ENCODE measurements around the gene PSMG1. TPM values are rescaled to one million over a fixed set of nuclear protein-coding genes. Genes with fewer than 3 reads are reported as not detected.
A peak's percentile ranks its signal among the peaks of the same experiment; 100 is the strongest.

Gene PSMG1
- total RNA-seq, 1 donor from 2014 or later: 66.4 TPM

DNA sequence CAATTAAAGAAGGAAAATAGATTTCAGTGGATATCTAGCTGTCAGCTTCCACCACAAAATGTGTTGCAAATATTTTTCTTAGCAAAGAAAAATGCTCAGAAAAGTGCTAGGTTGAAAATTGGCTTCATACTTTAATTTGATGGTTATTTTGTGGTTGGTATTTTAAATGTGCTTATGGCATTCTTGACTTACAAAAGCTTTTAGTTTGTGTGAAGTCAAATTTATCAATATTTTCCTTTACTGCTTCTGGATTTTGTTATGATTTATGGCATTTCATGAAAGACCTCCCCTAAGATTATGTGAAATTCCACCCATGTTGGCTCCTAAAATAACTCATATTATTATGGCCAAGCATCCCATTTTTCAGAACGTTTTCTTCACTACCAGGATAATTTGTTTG lies 51.5 kb downstream of the PSMG1 start:
- Mint-ChIP-seq H3K27ac (ENCODE audit: unreplicated experiment) (no peak overlapping the region), H3K9me3 (ENCODE audit: low read depth) (no peaks in the 10 kb centered on the region), H3K36me3 (ENCODE audit: low read depth) (no peaks in the 10 kb centered on the region), H3K4me3 (ENCODE audit: unreplicated experiment) (no peak overlapping the region), H3K27me3 (ENCODE audit: low read depth) (peaks cover 3% of the 10 kb centered on the region), H3K4me1 (ENCODE audit: low read depth) (peaks cover 4% of the 10 kb centered on the region)
- TF ChIP-seq, protein P1, sequence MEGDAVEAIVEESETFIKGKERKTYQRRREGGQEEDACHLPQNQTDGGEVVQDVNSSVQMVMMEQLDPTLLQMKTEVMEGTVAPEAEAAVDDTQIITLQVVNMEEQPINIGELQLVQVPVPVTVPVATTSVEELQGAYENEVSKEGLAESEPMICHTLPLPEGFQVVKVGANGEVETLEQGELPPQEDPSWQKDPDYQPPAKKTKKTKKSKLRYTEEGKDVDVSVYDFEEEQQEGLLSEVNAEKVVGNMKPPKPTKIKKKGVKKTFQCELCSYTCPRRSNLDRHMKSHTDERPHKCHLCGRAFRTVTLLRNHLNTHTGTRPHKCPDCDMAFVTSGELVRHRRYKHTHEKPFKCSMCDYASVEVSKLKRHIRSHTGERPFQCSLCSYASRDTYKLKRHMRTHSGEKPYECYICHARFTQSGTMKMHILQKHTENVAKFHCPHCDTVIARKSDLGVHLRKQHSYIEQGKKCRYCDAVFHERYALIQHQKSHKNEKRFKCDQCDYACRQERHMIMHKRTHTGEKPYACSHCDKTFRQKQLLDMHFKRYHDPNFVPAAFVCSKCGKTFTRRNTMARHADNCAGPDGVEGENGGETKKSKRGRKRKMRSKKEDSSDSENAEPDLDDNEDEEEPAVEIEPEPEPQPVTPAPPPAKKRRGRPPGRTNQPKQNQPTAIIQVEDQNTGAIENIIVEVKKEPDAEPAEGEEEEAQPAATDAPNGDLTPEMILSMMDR (IDR thresholded peaks at IDR 0.05): no peak
- DNase-seq (ENCODE audit: low spot score): no peak

DNA sequence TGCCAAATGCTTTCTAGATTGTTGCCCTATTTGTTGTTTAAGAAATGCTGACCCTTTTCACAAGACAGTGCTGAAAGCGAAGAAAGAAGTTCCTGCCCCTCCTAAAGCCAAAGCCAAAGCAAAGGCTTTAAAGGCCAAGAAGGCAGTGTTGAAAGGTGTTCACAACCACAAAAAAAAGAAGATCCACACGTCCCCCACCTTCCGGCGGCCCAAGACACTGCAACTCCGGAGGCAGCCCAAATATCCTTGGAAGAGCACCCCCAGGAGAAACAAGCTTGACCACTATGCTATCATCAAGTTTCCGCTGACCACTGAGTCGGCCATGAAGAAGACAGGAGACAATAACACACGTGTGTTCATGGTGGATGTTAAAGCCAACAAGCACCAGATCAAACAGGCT lies 55.7 kb downstream of the PSMG1 start:
- TF ChIP-seq, protein P1 (IDR thresholded peaks at IDR 0.05): no peak
- H3K36me3 Mint-ChIP-seq (ENCODE audit: low read depth): no peaks in the 10 kb centered on the region
- no peak overlapping the region for H3K4me3 Mint-ChIP-seq (ENCODE audit: unreplicated experiment)
- H3K9me3 Mint-ChIP-seq (ENCODE audit: low read depth): peaks cover 11% of the 10 kb centered on the region
- no peak overlapping the region for H3K27ac Mint-ChIP-seq (ENCODE audit: unreplicated experiment)
- H3K4me1 Mint-ChIP-seq (ENCODE audit: low read depth): peaks cover 12% of the 10 kb centered on the region
- H3K27me3 Mint-ChIP-seq (ENCODE audit: low read depth): peaks cover 3% of the 10 kb centered on the region
- no peak for DNase-seq (ENCODE audit: low spot score)

DNA sequence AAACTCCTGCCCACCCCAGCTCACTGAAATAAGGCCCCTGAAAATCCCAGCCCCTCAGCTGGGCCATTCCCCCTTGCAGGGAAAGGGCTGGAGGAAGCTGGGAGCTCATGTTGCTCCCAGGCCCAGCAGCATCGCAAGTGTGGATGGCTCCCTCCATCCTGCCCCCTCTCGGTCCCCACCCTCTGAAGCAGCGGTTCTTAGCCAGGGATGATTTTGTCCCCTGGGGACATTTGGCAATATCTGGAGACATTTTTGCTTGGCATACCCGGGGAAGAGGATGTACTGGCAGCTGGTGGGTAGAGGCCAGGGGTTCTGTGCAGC lies 56.8 kb downstream of the PSMG1 start:
- Mint-ChIP-seq H3K9me3 (ENCODE audit: low read depth) (peaks cover 16% of the 10 kb centered on the region), H3K27ac (ENCODE audit: unreplicated experiment) (no peak overlapping the region), H3K36me3 (ENCODE audit: low read depth) (peaks cover 2% of the 10 kb centered on the region), H3K4me1 (ENCODE audit: low read depth) (peaks cover 12% of the 10 kb centered on the region), H3K4me3 (ENCODE audit: unreplicated experiment) (no peak overlapping the region), H3K27me3 (ENCODE audit: low read depth) (peaks cover 3% of the 10 kb centered on the region)
- TF ChIP-seq, protein P1 (IDR thresholded peaks at IDR 0.05): no peak
- no peak for DNase-seq (ENCODE audit: low spot score)

DNA sequence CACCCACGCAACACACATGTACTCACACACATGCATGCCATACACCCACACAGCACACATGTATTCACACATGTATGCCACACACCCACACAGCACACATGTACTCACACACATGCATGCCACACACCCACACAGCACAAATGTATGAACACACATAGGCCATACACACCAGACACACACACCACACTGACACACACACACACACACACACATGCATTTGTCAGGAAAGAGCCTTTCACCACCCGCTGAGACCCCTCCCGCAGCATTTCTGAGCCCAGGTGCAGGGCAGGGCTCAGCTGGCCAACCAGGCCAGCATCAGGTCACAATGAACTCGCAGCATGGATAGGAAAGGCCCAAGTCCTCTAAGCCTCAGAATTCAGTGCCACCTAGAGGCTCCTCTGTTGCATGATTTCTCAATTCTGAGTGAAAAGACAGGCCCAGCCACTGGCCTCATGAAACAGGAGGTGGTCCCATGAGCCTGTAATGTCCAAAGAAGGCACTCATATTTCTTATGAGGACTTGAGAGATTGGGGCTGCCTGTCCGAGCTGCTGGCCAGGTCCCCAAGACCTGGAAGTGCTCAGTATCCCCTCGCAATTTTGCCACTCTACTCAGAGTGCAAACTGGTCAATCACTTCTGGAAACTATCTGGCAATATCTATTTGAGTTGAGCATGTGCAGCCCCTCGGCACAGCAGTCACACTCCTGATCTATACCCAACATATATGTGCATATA lies 57.3 kb downstream of the PSMG1 start:
- peak overlapping the region; percentile 42 for H3K27ac Mint-ChIP-seq (ENCODE audit: unreplicated experiment)

More for the DNA sequence above, 57.3 kb downstream of the PSMG1 start:
- Mint-ChIP-seq H3K4me3 (ENCODE audit: unreplicated experiment) (no peak overlapping the region), H3K4me1 (ENCODE audit: low read depth) (peaks cover 12% of the 10 kb centered on the region), H3K27me3 (ENCODE audit: low read depth) (peaks cover 3% of the 10 kb centered on the region), H3K36me3 (ENCODE audit: low read depth) (peaks cover 2% of the 10 kb centered on the region), H3K9me3 (ENCODE audit: low read depth) (peaks cover 16% of the 10 kb centered on the region)
- TF ChIP-seq, protein P1 (IDR thresholded peaks at IDR 0.05): peak; percentile 83
- DNase-seq (ENCODE audit: low spot score): no peak

Other genes with a start within 250 kb of the PSMG1 start
- gene BRWD1, start 130.2 kb upstream of the PSMG1 start, total RNA-seq: 26.5 to 33.0 TPM (median 28.4 TPM) in 3 replicates
- gene HMGN1, start 165.6 kb upstream of the PSMG1 start, total RNA-seq: 218 to 266 TPM (median 230 TPM) in 3 replicates

Data from chondrocyte (in vitro differentiated cells).